HuH-7.5 (cell line): ENCODE results near the gene CEP70.
"Not testable (repeated sequence)": the region's sequence is repeated elsewhere in the genome, so short reads cannot be mapped to it uniquely, and the experiment has no call there.

Experiments used
- DNase-seq: peaks from one replicate; pipeline ENCODE4 v3.0.0; 2011; ENCODE audit warnings: low spot score

The CEP70 gene

DNA sequence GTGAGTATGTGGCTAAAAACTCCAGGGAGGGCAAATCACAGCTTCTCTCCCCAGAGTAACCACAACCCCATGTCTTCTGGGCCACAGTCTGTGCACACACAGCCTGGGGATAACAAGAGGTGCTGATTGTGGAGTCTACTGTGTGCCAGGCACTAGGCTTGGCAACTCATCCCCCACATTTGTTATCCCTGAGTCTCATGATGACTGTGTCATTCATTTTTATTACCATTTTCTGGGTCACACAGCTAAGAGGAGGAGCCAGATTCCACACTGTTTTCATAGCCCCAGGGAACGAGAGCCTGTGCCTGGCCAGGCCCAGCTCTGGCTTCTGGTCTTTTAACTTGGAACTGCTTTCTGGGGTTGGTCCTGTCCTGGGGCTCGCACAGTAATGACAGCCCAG lies 125.2 kb downstream of the CEP70 start:
- no peak for DNase-seq

DNA sequence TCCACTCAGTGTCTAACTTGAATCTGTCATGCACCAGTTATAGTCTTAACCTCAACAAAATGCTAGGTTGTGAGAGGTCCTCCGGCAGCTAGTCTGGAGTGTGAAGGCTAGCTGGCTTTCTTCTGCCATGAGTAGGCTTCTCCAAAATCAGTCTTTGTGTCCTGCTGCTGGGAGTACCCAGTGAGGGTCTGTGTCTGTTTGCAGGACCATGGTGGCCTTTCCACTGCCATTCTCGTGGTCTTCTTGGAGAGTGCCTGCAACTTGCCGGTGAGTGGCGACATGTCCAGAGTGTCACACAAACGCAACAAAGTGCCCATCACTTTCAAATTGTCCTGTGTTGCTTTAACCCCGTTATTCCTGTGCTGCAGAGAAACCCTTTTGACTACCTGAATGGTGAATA lies 125.6 kb downstream of the CEP70 start:
- DNase-seq = no peak

DNA sequence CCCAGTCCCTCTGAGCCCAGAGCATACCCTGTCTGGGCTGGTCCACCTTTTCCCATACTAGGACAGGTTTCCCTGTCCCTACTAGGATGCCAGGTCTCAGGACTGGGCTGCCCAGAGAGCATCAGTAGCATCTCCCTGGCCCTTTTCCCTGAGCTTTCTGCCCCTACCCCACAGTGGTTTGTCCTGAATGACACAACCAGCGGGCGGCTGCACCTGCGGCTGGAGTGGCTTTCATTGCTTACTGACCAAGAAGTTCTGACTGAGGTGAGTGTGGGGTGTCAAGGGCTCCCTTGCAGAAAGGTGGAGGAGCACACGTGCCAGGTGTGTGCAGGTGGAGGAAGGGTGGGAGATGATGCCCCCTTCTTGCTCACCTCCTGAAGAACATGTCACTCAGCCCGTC lies 126.1 kb downstream of the CEP70 start:
- DNase-seq = no peak

GRCh38 chr3:138465925-138466324 lies 128.1 kb downstream of the CEP70 start:
- no peak for DNase-seq

DNA sequence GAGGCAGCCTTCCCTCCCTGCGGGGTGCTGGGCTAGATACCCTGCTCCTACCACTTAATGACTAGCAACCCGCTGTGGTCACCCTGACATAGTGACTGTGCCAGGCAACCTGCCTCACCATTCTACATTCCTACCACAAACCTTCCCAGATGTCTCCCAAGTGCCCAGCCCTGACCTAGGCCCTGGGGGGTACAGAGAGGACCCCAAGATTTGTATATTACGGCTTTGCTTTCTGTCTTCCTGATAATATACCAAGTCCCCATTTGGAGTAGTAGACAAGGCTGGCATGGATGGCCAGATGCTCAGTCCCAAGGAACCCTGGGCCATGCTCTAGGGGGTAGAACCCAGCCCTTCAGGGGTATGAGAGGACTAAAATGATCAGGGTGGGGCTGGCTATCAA lies 128.6 kb downstream of the CEP70 start:
- DNase-seq = no peak

GRCh38 chr3:138464491-138464860 lies 129.6 kb downstream of the CEP70 start:
- DNase-seq = no peak

DNA sequence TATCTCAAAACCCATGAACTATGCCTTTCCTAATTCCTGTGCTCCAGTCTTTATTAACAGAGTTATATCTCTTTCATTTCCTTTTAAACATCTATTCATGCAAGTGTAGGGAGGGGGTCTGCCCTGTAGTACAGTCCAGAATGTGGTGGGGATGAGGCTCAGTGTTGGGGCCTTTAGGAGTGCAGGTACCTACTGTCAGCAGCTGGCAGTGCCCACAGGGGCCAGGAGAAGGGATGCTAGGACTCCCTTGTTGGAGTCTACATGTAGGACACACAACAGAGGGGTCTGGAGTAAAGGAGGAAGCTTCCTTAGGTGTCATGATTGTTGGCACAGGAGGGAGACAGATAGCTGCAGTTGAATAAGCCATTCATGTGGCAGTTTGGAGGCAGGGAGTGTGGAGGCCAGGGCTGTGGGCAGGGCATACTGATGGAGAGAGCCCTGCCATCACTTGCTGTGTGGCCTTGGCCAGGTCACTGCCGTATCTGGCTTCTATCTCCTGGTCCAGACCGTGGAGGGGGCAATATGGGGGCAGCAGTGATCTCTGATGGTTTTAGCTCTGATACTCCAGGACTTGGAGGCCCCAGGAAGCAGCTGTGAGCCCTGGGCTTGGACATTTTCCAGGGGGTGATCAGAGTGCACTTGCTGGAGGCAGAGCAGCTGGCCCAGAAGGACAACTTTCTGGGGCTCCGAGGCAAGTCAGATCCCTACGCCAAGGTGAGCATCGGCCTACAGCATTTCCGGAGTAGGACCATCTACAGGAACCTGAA lies 130.2 kb downstream of the CEP70 start:
- no peak for DNase-seq

- no peak for DNase-seq
These were observed 132.2 kb downstream of the CEP70 start for GRCh38 chr3:138461896-138462295.

DNA sequence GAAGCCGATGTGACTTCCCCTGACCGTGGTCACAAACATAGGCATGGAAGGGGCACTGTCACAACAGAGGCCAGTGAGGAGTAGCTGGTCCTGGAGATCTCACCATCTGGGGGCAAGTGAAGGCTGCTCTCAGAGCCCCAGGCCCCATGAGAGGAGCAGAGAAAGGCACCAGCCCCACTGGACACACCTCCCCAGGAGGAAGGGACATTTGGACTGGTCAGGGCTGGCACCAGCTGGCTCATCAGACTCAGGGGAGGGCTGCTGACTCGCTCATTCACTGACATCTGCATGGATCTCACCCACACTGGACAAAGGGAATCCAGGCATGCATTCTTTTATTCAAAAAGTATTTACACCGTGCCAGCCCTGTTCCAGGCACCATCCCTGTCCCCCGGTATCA lies 132.8 kb downstream of the CEP70 start:
- no peak for DNase-seq

DNA sequence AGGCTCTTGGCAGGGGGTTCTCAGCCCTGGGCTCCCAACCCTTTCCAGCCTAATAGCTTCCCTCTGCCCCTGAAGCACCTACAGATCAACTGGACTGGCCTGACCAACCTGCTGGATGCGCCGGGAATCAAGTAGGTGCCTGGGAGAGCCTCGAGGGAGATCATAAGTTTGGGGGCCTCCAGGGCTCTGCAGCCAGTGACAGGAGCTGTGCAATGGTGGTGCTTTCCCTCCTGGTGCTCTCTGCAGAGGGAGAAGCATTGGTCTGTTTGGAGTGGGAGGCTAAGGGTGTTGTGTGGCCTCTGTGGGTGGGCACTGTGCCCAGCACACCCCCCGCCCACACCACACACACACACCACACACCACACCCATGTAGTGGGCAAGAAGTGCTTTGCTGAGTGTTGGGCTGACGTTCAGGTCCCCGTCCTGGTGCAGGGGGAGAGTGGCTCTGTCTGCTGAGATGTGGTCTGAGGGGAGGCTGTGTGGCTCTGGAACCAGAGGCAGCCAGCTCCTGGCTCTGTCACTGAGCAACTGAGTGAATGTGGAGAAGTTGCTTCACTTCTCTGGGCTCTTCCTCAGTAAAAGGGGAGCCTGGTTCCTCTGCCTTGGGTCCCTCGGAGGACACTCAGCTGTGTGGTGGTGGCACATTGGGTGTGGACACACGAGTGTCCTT lies 133.4 kb downstream of the CEP70 start:
- DNase-seq = no peak

DNA sequence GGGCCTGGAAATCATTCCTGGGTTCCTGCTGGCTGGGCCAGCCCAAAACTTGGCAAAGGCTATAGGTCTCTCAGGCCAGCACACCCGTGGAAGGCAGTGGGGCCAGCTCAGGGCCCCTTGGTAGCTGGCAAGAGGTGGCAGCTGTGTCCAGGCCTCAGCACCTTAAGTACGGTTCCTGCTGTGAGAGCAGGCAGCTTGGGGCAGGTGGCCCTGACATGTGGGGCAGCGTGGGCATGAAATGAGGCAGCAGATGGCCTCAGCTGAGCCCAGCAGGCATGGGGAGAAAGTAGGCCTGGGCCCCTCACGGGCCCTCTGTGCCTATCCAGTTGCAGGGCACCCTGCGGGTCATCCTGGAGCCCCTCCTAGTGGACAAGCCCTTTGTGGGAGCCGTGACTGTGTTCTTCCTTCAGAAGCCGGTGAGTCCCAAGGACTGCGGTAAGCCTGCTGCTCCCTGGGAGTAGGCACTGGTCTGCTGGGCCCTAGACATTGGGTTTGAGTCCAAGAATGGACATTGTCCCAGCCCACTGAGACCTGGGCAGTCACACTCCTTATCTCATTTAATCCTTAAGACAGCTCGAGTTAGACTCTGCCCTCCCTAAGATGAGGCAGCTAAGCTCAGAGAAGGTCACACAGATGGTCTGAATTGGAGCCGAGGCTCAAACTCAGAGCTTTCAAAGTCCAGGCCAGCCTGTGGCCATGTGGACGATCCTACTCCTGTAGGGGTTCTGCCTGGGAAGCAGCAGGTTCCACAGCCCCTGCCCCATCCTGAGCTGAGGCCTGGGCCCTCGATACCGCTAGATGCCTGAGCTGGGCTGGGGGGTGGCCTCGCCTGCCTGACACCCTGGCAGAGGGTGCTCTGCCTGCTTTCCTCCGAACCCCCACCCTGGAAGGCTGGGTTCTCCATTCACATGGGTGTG lies 134.2 kb downstream of the CEP70 start:
- DNase-seq = no peak

GRCh38 chr3:138458774-138459499 lies 135.1 kb downstream of the CEP70 start:
- DNase-seq = no peak

- no peak for DNase-seq
These were observed 136.0 kb downstream of the CEP70 start for GRCh38 chr3:138457863-138458735.

DNA sequence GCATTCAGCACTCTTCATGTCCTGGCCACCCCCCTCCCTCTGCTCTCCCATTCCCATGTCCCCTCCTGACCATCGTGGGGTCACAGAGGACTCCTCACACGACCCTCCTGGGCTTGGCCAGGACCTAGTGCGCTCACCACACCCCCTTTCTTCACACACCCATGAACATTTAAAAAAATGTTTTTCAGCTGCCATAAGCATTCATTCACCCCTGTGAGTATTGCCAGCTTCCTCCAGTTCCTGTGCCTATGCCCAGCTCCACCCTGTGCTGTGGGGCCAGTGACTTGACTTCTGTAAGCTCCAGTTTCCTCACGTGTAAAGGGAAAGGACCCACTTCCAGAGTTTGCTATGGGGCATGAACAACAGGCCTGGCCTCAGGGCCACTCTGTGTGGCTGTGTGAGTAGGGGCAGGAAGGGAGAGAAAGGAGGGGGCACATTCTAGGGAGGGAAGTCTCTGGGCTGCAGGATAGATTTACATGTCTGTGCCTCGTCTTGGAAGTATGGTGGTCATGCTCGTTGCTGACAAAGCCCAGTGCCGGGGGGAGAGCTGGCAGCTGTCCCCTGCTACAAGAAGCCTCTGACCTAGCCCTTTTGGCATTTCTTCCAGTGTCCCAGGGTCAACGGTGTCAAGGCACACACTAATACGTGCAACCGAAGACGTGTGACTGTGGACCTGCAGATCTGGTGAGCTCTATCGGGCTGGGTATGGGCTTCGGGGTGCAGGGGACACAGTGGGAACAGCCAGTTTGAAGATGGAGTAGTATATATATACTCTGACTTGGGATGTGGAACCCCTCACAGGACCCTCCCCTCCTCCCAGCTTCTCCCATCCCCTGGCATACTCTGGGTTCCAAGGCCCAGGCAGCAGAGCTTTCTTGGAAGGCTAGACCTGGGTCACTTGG lies 136.8 kb downstream of the CEP70 start:
- DNase-seq = no peak

DNA sequence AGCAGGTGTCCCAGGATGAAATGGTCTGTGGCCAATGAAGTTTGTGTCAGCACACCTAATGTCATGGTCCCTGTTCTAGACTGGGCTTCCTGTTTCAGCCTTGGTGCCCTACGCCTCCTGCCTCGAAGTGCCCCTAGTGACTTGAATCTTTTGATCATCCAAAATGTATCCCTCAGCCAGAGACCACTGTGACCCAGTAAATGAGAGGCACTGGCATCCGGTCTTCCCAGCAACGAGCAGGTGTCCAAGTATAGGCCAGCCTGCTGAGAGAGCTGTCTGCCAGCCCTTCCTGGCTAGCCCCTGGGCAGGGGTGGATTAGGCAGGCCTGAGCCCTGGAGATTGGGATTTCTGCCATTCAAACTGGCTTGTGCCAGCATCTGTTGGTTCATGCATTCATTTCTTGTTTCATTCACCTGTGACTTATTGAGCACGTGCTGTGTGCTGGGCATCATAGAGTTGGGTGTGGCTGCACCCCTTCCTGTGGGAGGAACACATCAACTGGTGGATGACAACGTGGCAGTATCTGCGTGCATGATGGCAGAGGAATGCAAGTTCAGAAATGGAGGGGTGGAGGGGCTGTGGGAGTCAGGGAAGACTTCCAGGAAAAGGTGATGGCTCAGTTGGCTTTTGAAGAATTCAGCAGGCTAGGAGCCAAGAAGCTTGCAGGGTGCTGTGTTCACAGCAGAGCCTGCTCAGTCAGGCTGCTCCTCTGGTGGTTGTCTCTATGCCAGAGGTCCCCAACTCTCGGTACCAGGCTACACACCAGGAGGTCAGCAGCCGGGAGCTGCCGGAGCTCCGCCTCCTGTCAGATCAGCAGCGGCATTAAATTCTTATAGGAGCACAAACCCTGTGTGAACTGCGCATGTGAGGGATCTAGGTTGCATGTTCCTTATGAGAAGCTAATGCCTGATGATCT lies 138.0 kb downstream of the CEP70 start:
- no peak for DNase-seq

GRCh38 chr3:138453940-138454339 lies 140.1 kb downstream of the CEP70 start:
- not testable (repeated sequence) for DNase-seq

DNA sequence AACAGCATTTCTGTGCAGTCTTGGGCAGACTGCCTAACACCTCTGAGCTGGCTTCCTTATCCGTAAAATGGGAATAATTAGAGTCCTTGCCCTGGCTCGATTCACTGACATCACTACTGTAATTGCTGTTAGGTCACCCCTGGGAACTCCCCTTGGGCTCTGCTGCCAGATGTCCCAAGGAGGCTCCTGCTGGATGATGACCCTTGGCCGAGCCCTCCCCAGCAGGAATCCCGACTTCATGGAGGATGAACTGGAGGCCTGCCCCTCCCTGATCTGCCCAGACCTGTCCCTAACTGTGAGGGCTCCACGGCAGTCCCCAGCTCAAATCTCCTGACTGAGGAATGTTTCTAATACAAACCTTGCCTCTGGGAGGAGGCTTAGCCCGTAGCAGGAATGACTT lies 141.6 kb downstream of the CEP70 start:
- no peak for DNase-seq

DNA sequence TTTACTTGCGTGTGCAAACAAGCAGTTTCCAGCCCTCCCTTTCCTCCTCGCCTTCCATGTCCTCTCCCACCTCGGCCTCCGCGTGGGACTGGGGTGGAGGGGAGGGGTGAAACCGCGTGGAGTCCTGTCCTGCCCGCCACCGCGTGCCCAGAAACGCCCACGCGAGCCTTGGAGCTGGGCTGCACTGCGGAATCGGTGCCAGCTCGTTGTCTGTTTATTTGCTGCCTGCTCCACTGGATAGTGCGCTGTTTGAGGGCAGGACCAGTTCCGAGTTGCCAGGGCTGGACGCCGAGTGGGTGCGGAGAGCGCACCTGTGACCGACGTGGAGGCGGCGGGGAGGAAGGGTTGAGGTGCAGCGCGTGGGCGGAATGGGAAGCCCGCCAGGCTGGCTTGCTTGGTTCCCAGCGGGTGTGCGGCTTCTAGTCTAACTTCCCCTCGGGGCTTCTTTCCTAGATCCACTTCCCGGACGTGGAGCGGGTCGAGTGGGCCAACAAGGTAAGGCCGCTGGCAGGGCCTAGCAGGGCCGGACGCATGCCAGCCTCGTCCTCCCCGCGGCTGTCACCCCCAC lies 142.4 kb downstream of the CEP70 start:
- DNase-seq = no peak
